SK-N-SH treated with all-trans-retinoic acid at 6 μM for 48 hours (cell line): ENCODE data around the gene CTTNBP2.

Source experiments
- CSDC2 ChIP-seq: fragments of 250-450 bp; sonication (Bioruptor Pico); IDR thresholded peaks from 2 replicates; pipeline ENCODE4 v1.5.0; 2020; ENCODE audit warnings: mild to moderate bottlenecking, moderate library complexity
- ESRRG ChIP-seq: fragments of 250-450 bp; sonication (Bioruptor Pico); IDR thresholded peaks from 2 replicates; pipeline ENCODE4 v1.6.1; 2021; ENCODE audit warnings: mild to moderate bottlenecking
- RARB ChIP-seq: fragments of 250-450 bp; sonication (Bioruptor Pico); IDR thresholded peaks from 2 replicates; pipeline ENCODE4 v1.8.0; 2021; ENCODE audit warnings: mild to moderate bottlenecking, moderate library complexity
- TF ChIP-seq, protein P1 (sequence below): fragments of 250-450 bp; sonication (Bioruptor Pico); IDR thresholded peaks from 2 replicates; pipeline ENCODE4 v1.8.0; 2020; ENCODE audit warnings: mild to moderate bottlenecking, moderate library complexity, borderline replicate concordance
- TF ChIP-seq, protein P2 (sequence below): fragments of 250-450 bp; sonication (Bioruptor Pico); IDR thresholded peaks from 2 replicates; pipeline ENCODE4 v1.5.1; 2020; ENCODE audit warnings: low read depth, mild to moderate bottlenecking, moderate library complexity

DNA sequence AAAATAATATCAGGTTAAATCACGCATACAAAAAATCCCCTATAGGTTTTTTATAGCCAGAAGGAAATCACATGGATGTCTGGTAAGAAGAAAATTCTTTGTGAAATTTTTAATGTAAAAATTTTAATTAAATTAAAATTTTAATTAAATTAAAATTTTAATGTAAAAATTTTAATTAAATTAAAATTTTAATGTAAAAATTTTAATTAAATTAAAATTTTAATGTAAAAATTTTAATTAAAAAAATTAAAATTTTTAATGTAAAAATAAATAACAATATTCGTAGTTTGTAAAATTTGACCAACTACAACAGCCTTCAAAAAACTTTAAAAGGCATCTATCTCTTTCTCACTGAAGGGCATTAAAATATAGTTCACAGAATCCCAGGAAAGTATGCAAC is 61.5 kb downstream of the CTTNBP2 start:
- TF ChIP-seq, protein P1, sequence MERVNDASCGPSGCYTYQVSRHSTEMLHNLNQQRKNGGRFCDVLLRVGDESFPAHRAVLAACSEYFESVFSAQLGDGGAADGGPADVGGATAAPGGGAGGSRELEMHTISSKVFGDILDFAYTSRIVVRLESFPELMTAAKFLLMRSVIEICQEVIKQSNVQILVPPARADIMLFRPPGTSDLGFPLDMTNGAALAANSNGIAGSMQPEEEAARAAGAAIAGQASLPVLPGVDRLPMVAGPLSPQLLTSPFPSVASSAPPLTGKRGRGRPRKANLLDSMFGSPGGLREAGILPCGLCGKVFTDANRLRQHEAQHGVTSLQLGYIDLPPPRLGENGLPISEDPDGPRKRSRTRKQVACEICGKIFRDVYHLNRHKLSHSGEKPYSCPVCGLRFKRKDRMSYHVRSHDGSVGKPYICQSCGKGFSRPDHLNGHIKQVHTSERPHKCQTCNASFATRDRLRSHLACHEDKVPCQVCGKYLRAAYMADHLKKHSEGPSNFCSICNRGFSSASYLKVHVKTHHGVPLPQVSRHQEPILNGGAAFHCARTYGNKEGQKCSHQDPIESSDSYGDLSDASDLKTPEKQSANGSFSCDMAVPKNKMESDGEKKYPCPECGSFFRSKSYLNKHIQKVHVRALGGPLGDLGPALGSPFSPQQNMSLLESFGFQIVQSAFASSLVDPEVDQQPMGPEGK (CRISPR knock-in tag) = no peak
- TF ChIP-seq RARB (CRISPR knock-in tag) (no peak), CSDC2 (CRISPR knock-in tag) (no peak), ESRRG (CRISPR knock-in tag) (no peak)
- TF ChIP-seq, protein P2, sequence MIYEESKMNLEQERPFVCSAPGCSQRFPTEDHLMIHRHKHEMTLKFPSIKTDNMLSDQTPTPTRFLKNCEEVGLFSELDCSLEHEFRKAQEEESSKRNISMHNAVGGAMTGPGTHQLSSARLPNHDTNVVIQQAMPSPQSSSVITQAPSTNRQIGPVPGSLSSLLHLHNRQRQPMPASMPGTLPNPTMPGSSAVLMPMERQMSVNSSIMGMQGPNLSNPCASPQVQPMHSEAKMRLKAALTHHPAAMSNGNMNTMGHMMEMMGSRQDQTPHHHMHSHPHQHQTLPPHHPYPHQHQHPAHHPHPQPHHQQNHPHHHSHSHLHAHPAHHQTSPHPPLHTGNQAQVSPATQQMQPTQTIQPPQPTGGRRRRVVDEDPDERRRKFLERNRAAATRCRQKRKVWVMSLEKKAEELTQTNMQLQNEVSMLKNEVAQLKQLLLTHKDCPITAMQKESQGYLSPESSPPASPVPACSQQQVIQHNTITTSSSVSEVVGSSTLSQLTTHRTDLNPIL (CRISPR knock-in tag) = no peak
